Liver (tissue), 9 donors: ENCODE results near the gene ACBD7. TPM values are rescaled to one million over a fixed set of nuclear protein-coding genes. Genes with fewer than 3 reads are reported as not detected.

Source experiments
- DNase-seq: peaks from one replicate; pipeline ENCODE4 v3.0.0-alpha.2; 2017; ENCODE audit warnings: low spot score
- H3K27ac ChIP-seq, 2 donors: one replicate each; pipeline ENCODE4 v1.7.0; 2013; ENCODE audit warnings: inconsistent platforms in 2 of 2, low read length in 2 of 2, control low read depth in 1 of 2, low read depth in 1 of 2, mild to moderate bottlenecking in 1 of 2
- H3K27me3 ChIP-seq, 4 donors: one replicate each; pipeline versions ENCODE4 v1.6.1 to v1.7.0; 2013; ENCODE audit warnings: low read length in 3 of 4, inconsistent platforms in 1 of 4, mild to moderate bottlenecking in 1 of 4, moderate library complexity in 1 of 4; ENCODE audit not compliant: control insufficient read depth in 4 of 4, insufficient read depth in 4 of 4
- H3K36me3 ChIP-seq, 4 donors: one replicate each; pipeline versions ENCODE4 v1.6.1 to v1.7.0; 2013; ENCODE audit warnings: low read length in 3 of 4, mild to moderate bottlenecking in 3 of 4, low read depth in 1 of 4, moderate library complexity in 1 of 4; ENCODE audit not compliant: control insufficient read depth in 4 of 4, insufficient read depth in 3 of 4
- H3K4me1 ChIP-seq, 4 donors: one replicate each; pipeline versions ENCODE4 v1.6.1 to v1.7.0; 2013; ENCODE audit warnings: low read length in 3 of 4, mild to moderate bottlenecking in 3 of 4, moderate library complexity in 1 of 4; ENCODE audit not compliant: control insufficient read depth in 4 of 4, insufficient read depth in 4 of 4
- H3K4me3 ChIP-seq, 3 donors: one replicate each; pipeline versions ENCODE4 v1.6.1 to v1.7.0; 2013; ENCODE audit warnings: low read length in 3 of 3, control low read depth in 1 of 3, low read depth in 1 of 3, mild to moderate bottlenecking in 1 of 3
- H3K9ac ChIP-seq, 2 donors: one replicate each; pipeline ENCODE4 v1.7.0; 2013; ENCODE audit warnings: low read length in 2 of 2, mild to moderate bottlenecking in 2 of 2, moderate library complexity in 2 of 2, control low read depth in 1 of 2, low read depth in 1 of 2
- H3K9me3 ChIP-seq, 4 donors: one replicate each; pipeline versions ENCODE4 v1.6.1 to v1.7.0; 2013; ENCODE audit warnings: low read length in 3 of 4; ENCODE audit not compliant: control insufficient read depth in 4 of 4
- ATF3 ChIP-seq: IDR thresholded peaks from 2 replicates; pipeline ENCODE4 v1.6.1; 2016; ENCODE audit warnings: antibody characterized with exemption
- EGR1 ChIP-seq, 2 donors: IDR thresholded peaks; 2 replicates each; pipeline ENCODE4 v1.6.1; 2016 to 2018; ENCODE audit warnings: antibody characterized with exemption in 2 of 2, low read depth in 2 of 2
- FOXA1 ChIP-seq: IDR thresholded peaks from 2 replicates; pipeline ENCODE4 v1.6.1; 2016; ENCODE audit warnings: antibody characterized with exemption
- GABPA ChIP-seq, 2 donors: IDR thresholded peaks in 1 of 2; conservative IDR thresholded peaks in 1 of 2; 2 replicates each; pipeline ENCODE4 v1.6.1; 2016; ENCODE audit warnings: antibody characterized with exemption in 2 of 2, mild to moderate bottlenecking in 1 of 2, moderate library complexity in 1 of 2
- HNF4A ChIP-seq, 2 donors: conservative IDR thresholded peaks; 2 replicates each; pipeline ENCODE4 v1.6.1; 2016; ENCODE audit warnings: antibody characterized with exemption in 2 of 2, mild to moderate bottlenecking in 2 of 2
- HNF4G ChIP-seq: IDR thresholded peaks from 2 replicates; pipeline ENCODE4 v1.6.1; 2016; ENCODE audit warnings: antibody characterized with exemption
- NR2F2 ChIP-seq: IDR thresholded peaks from 2 replicates; pipeline ENCODE4 v1.6.1; 2016; ENCODE audit warnings: antibody characterized with exemption
- REST ChIP-seq: IDR thresholded peaks from 2 replicates; pipeline ENCODE4 v1.6.1; 2016; ENCODE audit warnings: antibody characterized with exemption, mild to moderate bottlenecking
- RXRA ChIP-seq, 2 donors: IDR thresholded peaks; 2 replicates each; pipeline ENCODE4 v1.6.1; 2017 to 2018; ENCODE audit warnings: antibody characterized with exemption in 2 of 2, mild to moderate bottlenecking in 1 of 2
- SP1 ChIP-seq: IDR thresholded peaks from 2 replicates; pipeline ENCODE4 v1.6.1; 2018; ENCODE audit warnings: antibody characterized with exemption, mild to moderate bottlenecking
- YY1 ChIP-seq: IDR thresholded peaks from 2 replicates; pipeline ENCODE4 v1.6.1; 2016; ENCODE audit warnings: antibody characterized with exemption, mild to moderate bottlenecking
- ZBTB33 ChIP-seq: IDR thresholded peaks from 2 replicates; pipeline ENCODE4 v1.6.1; 2016; ENCODE audit warnings: antibody characterized with exemption
- WGBS: extraction: QIAGEN DNeasy Blood & Tissue Kit; methylation state at CpG from one replicate; pipeline ENCODE4 v1.1.7; 2013; 5-methylcytosine and 5-hydroxymethylcytosine counted together
- polyA plus RNA-seq, 2 donors: library from polyadenylated mRNA; stranded (reverse) in 1 of 2; unstranded in 1 of 2; fragments of 200-250 nt in 1 of 2; fragments of >200 nt in 1 of 2; fragmentation: Nextera tagmentation in 1 of 2; extraction: Ambion mirVana in 1 of 2; gene quantifications; one replicate each; pipeline versions ENCODE4 v1.2.1 to v1.2.3, GENCODE V29; 2013 to 2015
- total RNA-seq, 2 donors: library from RNA; depleted of rRNA; stranded (reverse); fragments of >200 nt; gene quantifications; one replicate each; pipeline ENCODE4 v1.2.3, GENCODE V29; 2014
- TF ChIP-seq, protein P1 (sequence below): fragments of 150-350 bp; IDR thresholded peaks from 2 replicates; pipeline ENCODE4 v1.5.1; 2017; ENCODE audit warnings: improper control_type of control experiment, low read depth, low read length; ENCODE audit not compliant: missing input control
- donor health status: healthy.
- donor health status: healthy.
- donor health status: healthy.
- donor health status: healthy.
- donor health status: healthy.

Gene ACBD7
- total and polyA plus RNA-seq, 4 donors, result 0.13 to 0.37 TPM; not detected in 2

DNA sequence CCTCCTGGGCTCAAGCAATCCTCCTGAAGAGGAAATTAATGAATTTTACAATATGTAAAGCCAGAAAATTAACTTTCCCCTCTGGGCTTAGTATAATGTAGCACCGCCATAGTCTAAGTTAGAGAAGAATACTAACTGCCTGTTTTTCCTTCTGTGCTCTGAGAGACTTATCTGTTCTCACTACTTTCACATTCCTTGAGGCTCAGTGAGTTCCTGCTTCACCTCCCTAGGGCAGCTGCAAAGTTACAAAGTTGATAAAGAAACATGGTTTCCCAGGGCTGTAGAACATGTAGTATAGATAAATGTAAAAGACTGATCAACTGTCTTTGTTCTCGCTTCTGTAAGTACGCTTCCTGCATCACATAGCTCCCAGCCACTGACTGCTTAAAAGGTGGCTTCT lies 60.8 kb downstream of the ACBD7 start:
- DNase-seq, result no peak
- Histone ChIP-seq H3K4me1 (no peaks in the 10 kb centered on the region), H3K27ac (no peak overlapping the region), H3K4me3 (no peak overlapping the region), H3K9me3 (no peaks in the 10 kb centered on the region), H3K9ac (no peak overlapping the region), H3K36me3 (no peaks in the 10 kb centered on the region), H3K27me3 (no peaks in the 10 kb centered on the region)
- WGBS, result 87% methylated on average over 3 of the region's 3 CpGs
- no peak for TF ChIP-seq GABPA (IDR thresholded peaks at IDR 0.05 in 1 of 2, conservative IDR thresholded peaks at IDR 0.05 in 1 of 2)
- TF ChIP-seq ATF3, result no peak
- TF ChIP-seq ZBTB33, result no peak
- no peak for TF ChIP-seq NR2F2
- TF ChIP-seq FOXA1, result no peak
- no peak for TF ChIP-seq HNF4A (conservative IDR thresholded peaks at IDR 0.05)
- TF ChIP-seq HNF4G, result no peak
- TF ChIP-seq REST, result no peak
- no peak for TF ChIP-seq YY1
- TF ChIP-seq, protein P1, sequence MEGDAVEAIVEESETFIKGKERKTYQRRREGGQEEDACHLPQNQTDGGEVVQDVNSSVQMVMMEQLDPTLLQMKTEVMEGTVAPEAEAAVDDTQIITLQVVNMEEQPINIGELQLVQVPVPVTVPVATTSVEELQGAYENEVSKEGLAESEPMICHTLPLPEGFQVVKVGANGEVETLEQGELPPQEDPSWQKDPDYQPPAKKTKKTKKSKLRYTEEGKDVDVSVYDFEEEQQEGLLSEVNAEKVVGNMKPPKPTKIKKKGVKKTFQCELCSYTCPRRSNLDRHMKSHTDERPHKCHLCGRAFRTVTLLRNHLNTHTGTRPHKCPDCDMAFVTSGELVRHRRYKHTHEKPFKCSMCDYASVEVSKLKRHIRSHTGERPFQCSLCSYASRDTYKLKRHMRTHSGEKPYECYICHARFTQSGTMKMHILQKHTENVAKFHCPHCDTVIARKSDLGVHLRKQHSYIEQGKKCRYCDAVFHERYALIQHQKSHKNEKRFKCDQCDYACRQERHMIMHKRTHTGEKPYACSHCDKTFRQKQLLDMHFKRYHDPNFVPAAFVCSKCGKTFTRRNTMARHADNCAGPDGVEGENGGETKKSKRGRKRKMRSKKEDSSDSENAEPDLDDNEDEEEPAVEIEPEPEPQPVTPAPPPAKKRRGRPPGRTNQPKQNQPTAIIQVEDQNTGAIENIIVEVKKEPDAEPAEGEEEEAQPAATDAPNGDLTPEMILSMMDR, result no peak
- no peak for TF ChIP-seq RXRA (IDR thresholded peaks at IDR 0.05)
- TF ChIP-seq EGR1 (IDR thresholded peaks at IDR 0.05; ENCODE audit: low read depth in 2 of 2), result no peak
- TF ChIP-seq SP1, result no peak

Other genes with a start within 250 kb of the ACBD7 start
- 1 to 10 TPM; 3.2 to 7.5 TPM for gene SUV39H2, start 209.9 kb downstream of the ACBD7 start, total RNA-seq
- gene SUV39H2, start 209.9 kb downstream of the ACBD7 start, polyA plus RNA-seq, result 1 to 10 TPM; 1.8 to 2.7 TPM
- 1 to 10 TPM; 2.8 to 9.9 TPM for gene DCLRE1C, start 134.7 kb downstream of the ACBD7 start, total RNA-seq
- gene DCLRE1C, start 134.7 kb downstream of the ACBD7 start, polyA plus RNA-seq, result 1 to 10 TPM in 1 of 2 donors, under 1 TPM in 1; 0.93 to 3.5 TPM
- under 1 TPM in 1 of 2 donors, not detected in 1; 0.33 TPM for gene MEIG1, start 129.4 kb downstream of the ACBD7 start, total RNA-seq
- not detected for gene MEIG1, start 129.4 kb downstream of the ACBD7 start, polyA plus RNA-seq
- gene OLAH, start 44.8 kb downstream of the ACBD7 start, total RNA-seq, result under 1 TPM in 1 of 2 donors, not detected in 1; 0.42 TPM
- gene OLAH, start 44.8 kb downstream of the ACBD7 start, polyA plus RNA-seq, result under 1 TPM in 1 of 2 donors, not detected in 1; 0.25 TPM
- 1 to 10 TPM; 7.2 to 8.4 TPM for gene RPP38, start 8.6 kb upstream of the ACBD7 start, total RNA-seq
- gene RPP38, start 8.6 kb upstream of the ACBD7 start, polyA plus RNA-seq, result 10 to 100 TPM in 1 of 2 donors, 1 to 10 TPM in 1; 8.1 to 12.0 TPM
- 10 to 100 TPM in 1 of 2 donors, 1 to 10 TPM in 1; 9.6 to 18.7 TPM for gene NMT2, start 79.9 kb upstream of the ACBD7 start, total RNA-seq
- 10 to 100 TPM; 15.4 to 19.1 TPM for gene NMT2, start 79.9 kb upstream of the ACBD7 start, polyA plus RNA-seq